Natural killer cell (primary cell): ENCODE data around the gene SLC4A4. TPM values are rescaled to one million over a fixed set of nuclear protein-coding genes. Genes with fewer than 3 reads are reported as not detected.

Source experiments
- ATAC-seq, 3 donors: fragments of 150-1000 bp in 2 of 3; fragments of 200-7000 bp in 1 of 3; cut with Tn5 transposase; 1 replicate in 1 of 3; 2 replicates in 2 of 3; pipeline ENCODE4 v1.10.0; 2021; ENCODE audit warnings: mild to moderate bottlenecking in 2 of 3, moderate library complexity in 2 of 3
- DNase-seq, 2 donors: peaks; one replicate each; pipeline versions ENCODE4 v3.0.0 to v3.0.0-alpha.2; 2013 to 2021; ENCODE audit warnings: mixed read lengths in 1 of 2
- H3K27ac ChIP-seq: one replicate; pipeline ENCODE4 v1.5.1; 2013; ENCODE audit warnings: mild to moderate bottlenecking, low read length
- H3K27me3 ChIP-seq: one replicate; pipeline ENCODE4 v1.6.1; 2013; ENCODE audit warnings: low read length; ENCODE audit not compliant: control insufficient read depth, insufficient read depth
- H3K36me3 ChIP-seq: one replicate; pipeline ENCODE4 v1.6.1; 2013; ENCODE audit warnings: low read length; ENCODE audit not compliant: control insufficient read depth, insufficient read depth
- H3K4me1 ChIP-seq: one replicate; pipeline ENCODE4 v1.6.1; 2013; ENCODE audit warnings: low read length; ENCODE audit not compliant: control insufficient read depth, insufficient read depth
- H3K4me3 ChIP-seq: one replicate; pipeline ENCODE4 v1.5.1; 2013; ENCODE audit warnings: low read length
- H3K9me3 ChIP-seq: one replicate; pipeline ENCODE4 v1.6.1; 2013; ENCODE audit warnings: low read length; ENCODE audit not compliant: control insufficient read depth, insufficient read depth
- H3K27ac Mint-ChIP-seq, 2 donors: one replicate each; pipeline ENCODE4 v1.8.0; 2022; ENCODE audit warnings: mild to moderate bottlenecking in 2 of 2, mixed read lengths in 2 of 2, moderate library complexity in 1 of 2
- H3K27me3 Mint-ChIP-seq, 2 donors: one replicate each; pipeline ENCODE4 v1.8.0; 2022; ENCODE audit warnings: low read depth in 2 of 2, mixed read lengths in 2 of 2
- H3K36me3 Mint-ChIP-seq: one replicate; pipeline ENCODE4 v1.8.0; 2022; ENCODE audit warnings: mixed read lengths
- H3K4me1 Mint-ChIP-seq, 2 donors: one replicate each; pipeline ENCODE4 v1.8.0; 2022; ENCODE audit warnings: mixed read lengths in 2 of 2
- H3K4me3 Mint-ChIP-seq: one replicate; pipeline ENCODE4 v1.8.0; 2022; ENCODE audit warnings: mild to moderate bottlenecking, moderate library complexity, mixed read lengths
- H3K9me3 Mint-ChIP-seq, 2 donors: one replicate each; pipeline ENCODE4 v1.8.0; 2022; ENCODE audit warnings: mixed read lengths in 2 of 2
- WGBS: methylation state at CpG from one replicate; pipeline ENCODE4 v1.1.7; 2013; ENCODE audit warnings: missing lambda C conversion rate; ENCODE audit not compliant: insufficient coverage; 5-methylcytosine and 5-hydroxymethylcytosine counted together
- intact Hi-C: fragments of 100-400 bp; cut with micrococcal nuclease; formaldehyde crosslinking; loops from one replicate; pipeline ENCODE4 v1.14.2; 2022
- total RNA-seq, 4 donors: library from RNA; stranded (reverse); fragments of 120-200 nt in 1 of 4; gene quantifications; one replicate each; pipeline versions ENCODE4 v1.2.3 to v1.2.4, GENCODE V29; 2013 to 2022
- TF ChIP-seq, protein P1 (sequence below): fragments of 200-600 bp; IDR thresholded peaks from one replicate; pipeline ENCODE4 v1.8.0; 2022; ENCODE audit warnings: antibody characterized with exemption

The SLC4A4 gene
- total RNA-seq, 3 donors from 2014 or later (not counting 1 experiment from before 2014, with no cell fraction given), result 17.9 to 20.4 (median 19.1) TPM

DNA sequence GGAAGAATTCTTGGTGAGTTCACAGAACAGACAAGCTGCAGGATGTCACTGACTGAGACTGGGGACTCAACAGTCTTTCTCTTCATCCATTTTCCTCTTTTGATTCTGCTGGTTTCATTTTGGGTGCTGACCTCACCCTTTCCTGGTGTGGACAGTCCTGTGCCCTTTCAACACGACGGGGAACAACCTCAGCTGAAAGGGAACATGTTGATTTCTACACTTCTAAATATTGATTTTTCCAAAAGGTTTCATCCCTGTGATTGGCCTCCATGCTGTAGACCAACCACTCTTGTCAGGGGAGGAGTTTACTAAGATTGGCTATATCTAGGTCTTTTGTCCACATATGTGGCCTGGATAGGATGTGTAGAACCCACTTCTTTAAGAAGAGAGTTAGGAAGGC is 91.8 kb downstream of the SLC4A4 start:
- H3K27ac ChIP-seq, result no peak overlapping the region
- ATAC-seq, result no peak
- TF ChIP-seq, protein P1, sequence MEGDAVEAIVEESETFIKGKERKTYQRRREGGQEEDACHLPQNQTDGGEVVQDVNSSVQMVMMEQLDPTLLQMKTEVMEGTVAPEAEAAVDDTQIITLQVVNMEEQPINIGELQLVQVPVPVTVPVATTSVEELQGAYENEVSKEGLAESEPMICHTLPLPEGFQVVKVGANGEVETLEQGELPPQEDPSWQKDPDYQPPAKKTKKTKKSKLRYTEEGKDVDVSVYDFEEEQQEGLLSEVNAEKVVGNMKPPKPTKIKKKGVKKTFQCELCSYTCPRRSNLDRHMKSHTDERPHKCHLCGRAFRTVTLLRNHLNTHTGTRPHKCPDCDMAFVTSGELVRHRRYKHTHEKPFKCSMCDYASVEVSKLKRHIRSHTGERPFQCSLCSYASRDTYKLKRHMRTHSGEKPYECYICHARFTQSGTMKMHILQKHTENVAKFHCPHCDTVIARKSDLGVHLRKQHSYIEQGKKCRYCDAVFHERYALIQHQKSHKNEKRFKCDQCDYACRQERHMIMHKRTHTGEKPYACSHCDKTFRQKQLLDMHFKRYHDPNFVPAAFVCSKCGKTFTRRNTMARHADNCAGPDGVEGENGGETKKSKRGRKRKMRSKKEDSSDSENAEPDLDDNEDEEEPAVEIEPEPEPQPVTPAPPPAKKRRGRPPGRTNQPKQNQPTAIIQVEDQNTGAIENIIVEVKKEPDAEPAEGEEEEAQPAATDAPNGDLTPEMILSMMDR, result no peak
- no peaks in the 10 kb centered on the region for H3K27me3 ChIP-seq
- H3K4me1 ChIP-seq, result no peaks in the 10 kb centered on the region
- no peak overlapping the region for H3K4me3 ChIP-seq
- Mint-ChIP-seq H3K4me3 (no peak overlapping the region), H3K9me3 (no peaks in the 10 kb centered on the region), H3K27me3 (no peaks in the 10 kb centered on the region), H3K36me3 (no peaks in the 10 kb centered on the region), H3K4me1 (peaks cover 0 to 7% of the 10 kb centered on the region in 2 donors), H3K27ac (no peak overlapping the region)
- no peaks in the 10 kb centered on the region for H3K9me3 ChIP-seq
- intact Hi-C loops, result no loop called here
- no peak for DNase-seq
- no peaks in the 10 kb centered on the region for H3K36me3 ChIP-seq
- WGBS, result 92% methylated on average over 2 of the region's 2 CpGs

DNA sequence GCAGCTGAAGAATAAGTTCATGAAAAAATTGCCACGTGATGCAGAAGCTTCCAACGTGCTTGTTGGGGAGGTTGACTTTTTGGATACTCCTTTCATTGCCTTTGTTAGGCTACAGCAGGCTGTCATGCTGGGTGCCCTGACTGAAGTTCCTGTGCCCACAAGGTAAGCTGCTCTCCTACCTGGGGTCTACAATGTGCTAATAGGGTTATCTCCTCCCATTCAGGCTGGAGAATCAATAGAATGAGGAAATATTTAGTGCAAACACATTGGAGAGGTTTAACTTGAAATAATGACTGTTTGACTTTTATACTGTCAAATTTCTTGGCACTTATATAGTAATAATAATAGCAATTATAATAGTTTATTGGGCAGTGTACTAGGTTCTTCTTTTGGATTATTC is 101.8 kb downstream of the SLC4A4 start:
- H3K4me1 ChIP-seq, result no peaks in the 10 kb centered on the region
- Mint-ChIP-seq H3K27me3 (no peaks in the 10 kb centered on the region), H3K27ac (no peak overlapping the region), H3K36me3 (no peaks in the 10 kb centered on the region), H3K4me1 (no peaks in the 10 kb centered on the region), H3K4me3 (no peak overlapping the region), H3K9me3 (no peaks in the 10 kb centered on the region)
- DNase-seq (no peak), ATAC-seq (no peak)
- no peaks in the 10 kb centered on the region for H3K36me3 ChIP-seq
- TF ChIP-seq, protein P1, result no peak
- intact Hi-C loops, result no loop called here
- H3K27me3 ChIP-seq, result no peaks in the 10 kb centered on the region
- H3K9me3 ChIP-seq, result no peaks in the 10 kb centered on the region
- no peak overlapping the region for H3K4me3 ChIP-seq
- no peak overlapping the region for H3K27ac ChIP-seq
- WGBS, result 91% methylated on average over 2 of the region's 2 CpGs

DNA sequence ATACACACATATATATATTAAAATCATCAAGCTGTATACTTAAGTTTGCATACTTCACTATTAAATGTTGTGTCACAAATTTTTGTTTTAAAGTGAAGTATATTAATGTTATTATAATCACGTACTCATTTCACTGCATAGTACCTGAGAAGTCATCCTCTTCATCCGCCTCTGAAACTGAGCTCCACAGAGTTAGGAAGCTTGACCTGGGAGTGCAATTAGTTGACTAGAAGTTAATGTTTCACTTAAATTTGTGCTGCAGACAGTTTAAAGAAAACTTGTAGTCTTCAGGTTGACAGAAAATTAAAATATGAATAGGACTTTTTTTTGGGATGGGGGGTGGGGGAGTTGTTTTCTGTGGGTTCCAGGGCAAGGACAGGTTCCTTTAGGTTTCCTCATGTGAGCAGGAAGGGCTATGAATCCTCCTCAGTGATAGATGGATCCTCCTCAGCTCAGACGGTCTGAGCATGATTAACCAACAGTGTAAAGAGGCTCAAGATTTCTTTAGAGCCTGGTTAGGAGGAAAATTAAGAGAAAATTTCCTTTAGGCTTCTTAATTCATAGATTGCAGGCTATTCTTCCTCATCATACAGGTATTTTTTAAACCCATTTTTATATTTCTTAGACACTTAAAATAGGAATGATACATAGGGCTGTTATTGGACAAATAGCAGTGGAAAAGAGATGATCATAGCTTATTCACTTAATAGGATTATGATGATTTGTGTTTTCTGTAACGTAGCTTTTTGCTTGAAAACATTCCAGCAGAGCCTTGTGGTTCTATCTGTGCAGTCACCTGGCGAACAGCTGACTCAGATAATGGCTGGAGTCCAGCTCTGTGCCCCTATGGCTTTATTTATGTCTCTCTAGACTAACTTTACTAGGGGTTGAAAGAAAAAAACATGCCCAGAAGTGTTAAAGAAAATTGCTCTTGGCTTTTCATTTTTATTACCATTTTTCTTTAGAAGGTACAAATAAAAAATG is 102.7 kb downstream of the SLC4A4 start:
- Mint-ChIP-seq H3K9me3 (no peaks in the 10 kb centered on the region), H3K4me3 (no peak overlapping the region), H3K36me3 (no peaks in the 10 kb centered on the region), H3K27ac (no peak overlapping the region), H3K4me1 (no peaks in the 10 kb centered on the region), H3K27me3 (no peaks in the 10 kb centered on the region)
- H3K27me3 ChIP-seq, result no peaks in the 10 kb centered on the region
- no peaks in the 10 kb centered on the region for H3K4me1 ChIP-seq
- no peaks in the 10 kb centered on the region for H3K9me3 ChIP-seq
- no peak overlapping the region for H3K4me3 ChIP-seq
- TF ChIP-seq, protein P1, result no peak
- no peak for ATAC-seq
- H3K36me3 ChIP-seq, result no peaks in the 10 kb centered on the region
- 50% methylated on average over 4 of the region's 5 CpGs for WGBS
- intact Hi-C loops, result no loop called here
- DNase-seq, result no peak
- H3K27ac ChIP-seq, result no peak overlapping the region
